HG02852 (cell line): Measurements from ENCODE around the gene AGA.

Experiments
- ATAC-seq: cut with Tn5 transposase; IDR thresholded peaks from one replicate; pipeline ENCODE4 v1.9.1; 2021; ENCODE audit warnings: mild to moderate bottlenecking, moderate library complexity; ENCODE audit not compliant: unreplicated experiment

AGA gene

GRCh38 chr4:177441803-177442622 lies at the start of gene AGA:
AGA (minus strand) TSS chr4:177442437; CDS start chr4:177442375, 62 bp downstream.
- peak; percentile 84 for ATAC-seq

GRCh38 chr4:177492022-177492421 lies 49.8 kb upstream of the AGA start:
- no peak for ATAC-seq

GRCh38 chr4:177490769-177491168 lies 48.5 kb upstream of the AGA start:
- no peak for ATAC-seq

- ATAC-seq = no peak
Observed at GRCh38 chr4:177489471-177490246, 47.4 kb upstream of the AGA start.

GRCh38 chr4:177487977-177488376 lies 45.7 kb upstream of the AGA start:
- ATAC-seq = no peak

- ATAC-seq = no peak
Observed at GRCh38 chr4:177485528-177485927, 43.3 kb upstream of the AGA start.

GRCh38 chr4:177484613-177485021 lies 42.4 kb upstream of the AGA start:
- ATAC-seq = no peak

GRCh38 chr4:177483760-177484159 lies 41.5 kb upstream of the AGA start:
- no peak for ATAC-seq

- ATAC-seq = no peak
Observed at GRCh38 chr4:177483271-177483670, 41.0 kb upstream of the AGA start.

GRCh38 chr4:177482367-177482766 lies 40.1 kb upstream of the AGA start:
- ATAC-seq = no peak

GRCh38 chr4:177480795-177481194 lies 38.6 kb upstream of the AGA start:
- no peak for ATAC-seq

- ATAC-seq = no peak
Observed at GRCh38 chr4:177479063-177479462, 36.8 kb upstream of the AGA start.

- ATAC-seq = no peak
Observed at GRCh38 chr4:177478496-177478895, 36.3 kb upstream of the AGA start.

- ATAC-seq = no peak
Observed at GRCh38 chr4:177473991-177474390, 31.8 kb upstream of the AGA start.

- ATAC-seq = no peak
Observed at GRCh38 chr4:177464026-177464425, 21.8 kb upstream of the AGA start.

GRCh38 chr4:177461606-177462005 lies 19.4 kb upstream of the AGA start:
- ATAC-seq = no peak

GRCh38 chr4:177460460-177460859 lies 18.2 kb upstream of the AGA start:
- no peak for ATAC-seq

- no peak for ATAC-seq
Observed at GRCh38 chr4:177455561-177455970, 13.3 kb upstream of the AGA start.

GRCh38 chr4:177453116-177453515 lies 10.9 kb upstream of the AGA start:
- ATAC-seq = no peak

GRCh38 chr4:177451108-177451500 lies 8.9 kb upstream of the AGA start:
- no peak for ATAC-seq

- no peak for ATAC-seq
Observed at GRCh38 chr4:177450426-177451107, 8.3 kb upstream of the AGA start.

- no peak for ATAC-seq
Observed at GRCh38 chr4:177448850-177449249, 6.6 kb upstream of the AGA start.
